Upper lobe of left lung (tissue), 6 donors: ENCODE measurements around the gene FAM151B. TPM values are rescaled to one million over a fixed set of nuclear protein-coding genes. Genes with fewer than 3 reads are reported as not detected.

Experiments
- ATAC-seq, 2 donors: fragments of 200-7000 bp; cut with Tn5 transposase; one replicate each; pipeline ENCODE4 v1.9.1; 2022; ENCODE audit warnings: mild to moderate bottlenecking in 2 of 2, moderate library complexity in 2 of 2; ENCODE audit not compliant: low FRiP score in 2 of 2
- DNase-seq, 2 donors: peaks; one replicate each; pipeline ENCODE4 v3.0.0-alpha.2; 2019 to 2020
- H3K27ac ChIP-seq, 4 donors: fragments of 200-600 bp; sonication (generic); one replicate each; pipeline ENCODE4 v1.5.1; 2016 to 2019
- H3K27me3 ChIP-seq, 4 donors: fragments of 200-600 bp; sonication (generic); one replicate each; pipeline ENCODE4 v1.5.1; 2017 to 2019
- H3K36me3 ChIP-seq, 4 donors: fragments of 200-600 bp; sonication (generic); one replicate each; pipeline ENCODE4 v1.5.1; 2016 to 2019
- H3K4me1 ChIP-seq, 4 donors: fragments of 200-600 bp; sonication (generic); one replicate each; pipeline ENCODE4 v1.5.1; 2018 to 2019
- H3K4me3 ChIP-seq, 4 donors: fragments of 200-600 bp; sonication (generic); one replicate each; pipeline ENCODE4 v1.5.1; 2017 to 2019; ENCODE audit warnings: mild to moderate bottlenecking in 2 of 4, moderate library complexity in 1 of 4
- H3K9me3 ChIP-seq, 4 donors: fragments of 200-600 bp; sonication (generic); one replicate each; pipeline ENCODE4 v1.5.1; 2018 to 2019
- CTCF ChIP-seq, 6 experiments: fragments of 450-650 bp in 4 of 6; fragments of 200-600 bp in 2 of 6; sonication (generic) in 2 of 6; IDR thresholded peaks; one replicate each; pipeline ENCODE4 v1.5.1; 2016 to 2019; ENCODE audit warnings: antibody characterized with exemption in 6 of 6
- EP300 ChIP-seq, 4 donors: sonication (generic); formaldehyde crosslinking; IDR thresholded peaks; one replicate each; pipeline ENCODE4 v1.5.1; 2017; ENCODE audit warnings: antibody characterized with exemption in 4 of 4, control low read depth in 2 of 4
- POLR2A ChIP-seq, 4 donors: fragments of 450-650 bp; IDR thresholded peaks; one replicate each; pipeline ENCODE4 v1.5.1; 2016 to 2017; ENCODE audit warnings: antibody characterized with exemption in 4 of 4, mild to moderate bottlenecking in 2 of 4
- POLR2AphosphoS5 ChIP-seq, 2 donors: sonication (generic); formaldehyde crosslinking; IDR thresholded peaks; one replicate each; pipeline ENCODE4 v1.5.1; 2017; ENCODE audit warnings: antibody characterized with exemption in 2 of 2
- WGBS, 2 donors: methylation state at CpG; one replicate each; pipeline ENCODE4 v1.1.5; 2017 to 2018; 5-methylcytosine and 5-hydroxymethylcytosine counted together
- total RNA-seq, 6 donors: library from RNA; depleted of rRNA in 4 of 6; stranded (reverse); fragments of >200 nt in 4 of 6; gene quantifications; one replicate each; pipeline versions ENCODE4 v1.1.0 to v1.2.1, GENCODE V29; 2016 to 2021
- donor health status: DM: no; HTN: no; CAD: no; lungs with moderate emphysema.
- donor health status: DM: no; HTN: yes; CAD: no; lungs with severe emphysema.

FAM151B gene
- total RNA-seq, 6 donors from 2014 or later: 0.78 to 5.2 (median 2.7) TPM

DNA sequence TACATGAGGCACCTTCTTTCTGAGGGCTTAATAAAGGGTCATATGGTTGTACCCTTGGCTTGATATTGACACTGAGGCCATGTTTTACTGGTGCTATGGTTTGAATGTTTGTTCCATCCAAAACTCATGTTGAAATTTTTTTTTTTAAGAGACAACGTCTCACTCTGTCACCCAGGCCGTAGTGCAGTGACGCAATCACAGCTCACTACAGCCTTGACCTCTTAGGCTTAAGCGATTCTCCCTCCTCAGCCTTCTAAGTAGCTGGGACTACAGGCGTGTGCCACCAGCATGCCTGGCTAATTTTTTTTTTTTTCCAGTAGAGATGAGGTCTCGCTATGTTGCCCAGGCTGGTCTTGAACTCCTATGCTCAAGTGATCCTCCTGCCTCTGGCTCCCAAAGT, 20.9 kb downstream of the FAM151B start:
- no peak overlapping the region for H3K4me3 ChIP-seq
- H3K36me3 ChIP-seq: no peaks in the 10 kb centered on the region
- 67 to 86% methylated on average over 6 of the region's 6 CpGs for WGBS, 2 donors
- no peaks in the 10 kb centered on the region for H3K9me3 ChIP-seq
- ATAC-seq (no peak), DNase-seq (no peak)
- no peak for TF ChIP-seq EP300 (IDR thresholded peaks at IDR 0.05)
- TF ChIP-seq POLR2AphosphoS5 (IDR thresholded peaks at IDR 0.05): no peak
- no peak for TF ChIP-seq POLR2A (IDR thresholded peaks at IDR 0.05)
- no peak for TF ChIP-seq CTCF (IDR thresholded peaks at IDR 0.05)
- no peaks in the 10 kb centered on the region for H3K4me1 ChIP-seq
- no peak overlapping the region for H3K27ac ChIP-seq
- H3K27me3 ChIP-seq: no peaks in the 10 kb centered on the region

- Histone ChIP-seq H3K4me1 (no peaks in the 10 kb centered on the region), H3K27ac (no peak overlapping the region), H3K36me3 (no peaks in the 10 kb centered on the region), H3K9me3 (no peaks in the 10 kb centered on the region), H3K27me3 (no peaks in the 10 kb centered on the region), H3K4me3 (no peak overlapping the region)
- DNase-seq (no peak), ATAC-seq (no peak)
- 89 to 91% methylated on average over 4 of the region's 4 CpGs for WGBS, 2 donors
- TF ChIP-seq EP300 (IDR thresholded peaks at IDR 0.05) (no peak), POLR2A (IDR thresholded peaks at IDR 0.05) (no peak), POLR2AphosphoS5 (IDR thresholded peaks at IDR 0.05) (no peak), CTCF (IDR thresholded peaks at IDR 0.05) (no peak)
Observed at GRCh38 chr5:80509362-80509761, 21.5 kb downstream of the FAM151B start.

- ATAC-seq (no peak), DNase-seq (no peak)
- WGBS, 2 donors: 87 to 89% methylated on average over 4 of the region's 4 CpGs
- no peaks in the 10 kb centered on the region for H3K4me1 ChIP-seq
- no peaks in the 10 kb centered on the region for H3K36me3 ChIP-seq
- H3K4me3 ChIP-seq: no peak overlapping the region
- H3K9me3 ChIP-seq: no peaks in the 10 kb centered on the region
- H3K27me3 ChIP-seq: no peaks in the 10 kb centered on the region
- H3K27ac ChIP-seq: no peak overlapping the region
- TF ChIP-seq CTCF (IDR thresholded peaks at IDR 0.05) (no peak), POLR2AphosphoS5 (IDR thresholded peaks at IDR 0.05) (no peak), POLR2A (IDR thresholded peaks at IDR 0.05) (no peak), EP300 (IDR thresholded peaks at IDR 0.05) (no peak)
Observed at GRCh38 chr5:80516826-80517225, 28.9 kb downstream of the FAM151B start.

DNA sequence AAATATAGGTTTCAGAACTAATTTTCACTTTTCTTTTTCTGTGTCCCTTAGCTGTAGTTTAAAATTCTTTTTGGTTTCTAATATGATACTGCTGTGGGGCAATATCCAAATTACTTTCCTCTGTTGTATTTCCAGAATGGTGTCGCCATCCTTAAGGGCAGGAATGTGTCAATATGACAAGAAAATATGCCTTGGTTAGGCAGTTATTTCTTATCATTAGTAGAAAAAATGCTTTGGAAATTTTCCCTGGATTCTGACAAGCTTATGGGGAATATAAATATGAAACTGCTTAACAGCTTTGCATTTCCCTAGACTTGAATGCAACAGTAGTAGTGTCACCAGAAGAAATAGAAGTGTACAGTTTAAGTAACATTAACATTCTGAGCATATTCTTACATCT, 52.8 kb downstream of the FAM151B start:
- Histone ChIP-seq H3K9me3 (no peaks in the 10 kb centered on the region), H3K36me3 (no peaks in the 10 kb centered on the region), H3K4me3 (no peak overlapping the region), H3K4me1 (no peaks in the 10 kb centered on the region), H3K27me3 (no peaks in the 10 kb centered on the region), H3K27ac (no peak overlapping the region)
- 66 to 75% methylated on average over 1 of the region's 1 CpG for WGBS, 2 donors
- DNase-seq (no peak), ATAC-seq (no peak)
- TF ChIP-seq POLR2A (IDR thresholded peaks at IDR 0.05) (no peak), EP300 (IDR thresholded peaks at IDR 0.05) (no peak), CTCF (IDR thresholded peaks at IDR 0.05) (no peak), POLR2AphosphoS5 (IDR thresholded peaks at IDR 0.05) (no peak)

DNA sequence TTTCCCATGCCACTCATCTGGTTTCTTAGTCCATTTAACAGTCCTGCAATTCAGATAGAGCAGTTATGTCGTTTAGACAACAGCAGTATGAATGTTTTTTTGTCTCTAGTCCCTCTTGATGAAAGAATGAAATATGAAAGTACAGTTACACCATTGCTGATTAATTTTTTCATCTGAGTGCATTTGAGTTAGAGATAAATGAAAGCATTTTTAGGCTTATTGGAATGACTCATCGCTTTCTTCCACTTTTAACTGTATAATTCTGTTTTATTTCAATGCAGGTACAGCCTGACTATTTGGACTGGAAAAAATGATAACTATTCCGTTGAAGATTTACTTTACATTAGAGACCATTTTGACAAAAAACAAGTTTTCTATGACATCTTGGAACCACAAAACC, 53.5 kb downstream of the FAM151B start:
- Histone ChIP-seq H3K27ac (no peak overlapping the region), H3K36me3 (no peaks in the 10 kb centered on the region), H3K27me3 (no peaks in the 10 kb centered on the region), H3K4me1 (no peaks in the 10 kb centered on the region), H3K9me3 (no peaks in the 10 kb centered on the region), H3K4me3 (no peak overlapping the region)
- TF ChIP-seq EP300 (IDR thresholded peaks at IDR 0.05) (no peak), POLR2A (IDR thresholded peaks at IDR 0.05) (no peak), CTCF (IDR thresholded peaks at IDR 0.05) (no peak), POLR2AphosphoS5 (IDR thresholded peaks at IDR 0.05) (no peak)
- ATAC-seq (no peak), DNase-seq (no peak)
- 72 to 89% methylated on average over 3 of the region's 3 CpGs for WGBS, 2 donors
